Endothelial cell of umbilical vein (primary cell): ENCODE results near the gene NTN1. TPM values are rescaled to one million over a fixed set of nuclear protein-coding genes. Genes with fewer than 3 reads are reported as not detected.

ENCODE experiments used
- BruUV-seq: library from RNA; stranded (reverse); fragments of 400-500 nt; replicated peaks from 2 replicates; lab custom pipeline; 2021; lab: Mats Ljungman, UMichigan
- CTCF ChIA-PET: fragments of 300-600, 350-600 bp; sonication (Branson Sonifier 250); formaldehyde crosslinking; loops from one replicate; lab custom pipeline; 2021; ENCODE audit warnings: antibody characterized with exemption, inconsistent platforms; lab: Charles Lee
- POLR2A ChIA-PET: fragments of 300-600, 350-600 bp; sonication (Branson Sonifier 250); formaldehyde crosslinking; loops from one replicate; lab custom pipeline; 2021; ENCODE audit warnings: antibody characterized with exemption, inconsistent platforms; lab: Charles Lee
- DNase-seq: peaks from one replicate; pipeline ENCODE4 v3.0.0-alpha.2; 2011; ENCODE audit warnings: low read depth, low spot score
- FAIRE-seq: peaks from 2 replicates; lab custom pipeline; 2011; peaks lifted over from hg19 to GRCh38; lab: Jason Lieb, UNC
- H2AFZ ChIP-seq: 2 replicates; pipeline ENCODE4 v1.6.0; 2012; ENCODE audit warnings: low read depth, low read length, control low read depth, inconsistent platforms
- H3K27ac ChIP-seq: 2 replicates; pipeline ENCODE4 v1.5.1; 2011; ENCODE audit warnings: low read depth, mild to moderate bottlenecking, control low read depth, low read length, moderate library complexity; ENCODE audit not compliant: insufficient read depth
- H3K27me3 ChIP-seq, 2 experiments: 2 replicates each; pipeline versions ENCODE4 v1.6.0 to v1.6.1; 2011; ENCODE audit warnings: low read length in 2 of 2, mixed read lengths in 1 of 2; ENCODE audit not compliant: control insufficient read depth in 2 of 2, insufficient read depth in 2 of 2
- H3K36me3 ChIP-seq, 2 experiments: 2 replicates in 1 of 2; 3 replicates in 1 of 2; pipeline ENCODE4 v1.5.1; 2011; ENCODE audit warnings: low read length in 2 of 2, mild to moderate bottlenecking in 1 of 2, moderate library complexity in 1 of 2; ENCODE audit not compliant: control insufficient read depth in 2 of 2, insufficient read depth in 2 of 2; ENCODE audit errors: extremely low read depth in 1 of 2
- H3K4me1 ChIP-seq: 3 replicates; pipeline ENCODE4 v1.5.1; 2011; ENCODE audit warnings: mild to moderate bottlenecking, low read length; ENCODE audit not compliant: control insufficient read depth, insufficient read depth; ENCODE audit errors: extremely low read depth
- H3K4me2 ChIP-seq: 2 replicates; pipeline ENCODE4 v1.6.1; 2011; ENCODE audit warnings: low read length, control low read depth, mixed read lengths; ENCODE audit not compliant: insufficient read depth
- H3K4me3 ChIP-seq, 3 experiments: fragments of 200-600 bp in 1 of 3; sonication (generic), shearing (Covaris generic) in 1 of 3; replicated peaks in 1 of 3; 2 replicates each; pipeline ENCODE4 v1.5.1; 2011 to 2016; ENCODE audit warnings: control low read depth in 3 of 3, low read length in 3 of 3, mild to moderate bottlenecking in 2 of 3, inconsistent platforms in 1 of 3, low read depth in 1 of 3, moderate library complexity in 1 of 3; ENCODE audit not compliant: insufficient read depth in 1 of 3
- H3K79me2 ChIP-seq: 2 replicates; pipeline ENCODE4 v1.6.0; 2012; ENCODE audit warnings: low read length, inconsistent platforms; ENCODE audit not compliant: control insufficient read depth, insufficient read depth
- H3K9ac ChIP-seq: replicated peaks from 2 replicates; pipeline ENCODE3; 2011; ENCODE audit warnings: low read length, control low read depth; ENCODE audit not compliant: insufficient read depth; ENCODE audit errors: extremely low read depth
- H3K9me1 ChIP-seq: replicated peaks from 3 replicates; pipeline ENCODE4 v1.6.0; 2011; ENCODE audit warnings: mild to moderate bottlenecking, low read length; ENCODE audit not compliant: control insufficient read depth, insufficient read depth; ENCODE audit errors: extremely low read depth
- H3K9me3 ChIP-seq: replicated peaks from 2 replicates; pipeline ENCODE4 v1.5.1; 2012; ENCODE audit warnings: low read length, inconsistent platforms; ENCODE audit not compliant: control insufficient read depth, insufficient read depth
- H4K20me1 ChIP-seq: replicated peaks from 2 replicates; pipeline ENCODE3; 2011; ENCODE audit warnings: mild to moderate bottlenecking, low read length; ENCODE audit not compliant: control insufficient read depth, insufficient read depth; ENCODE audit errors: extremely low read depth
- CTCF ChIP-seq, 2 donors: IDR thresholded peaks; 1 replicate in 1 of 2; 2 replicates in 1 of 2; pipeline ENCODE4 v1.5.1; 2011; ENCODE audit warnings: low read length in 2 of 2, mild to moderate bottlenecking in 2 of 2, moderate library complexity in 2 of 2, control low read depth in 1 of 2, inconsistent platforms in 1 of 2, low read depth in 1 of 2; ENCODE audit not compliant: insufficient read depth in 1 of 2; ENCODE audit errors: extremely low read depth in 1 of 2
- EZH2 ChIP-seq: IDR thresholded peaks from 2 replicates; pipeline ENCODE4 v1.6.1; 2012; ENCODE audit warnings: borderline replicate concordance, low read depth, mild to moderate bottlenecking, moderate library complexity, low read length, inconsistent platforms; ENCODE audit not compliant: severe bottlenecking
- FOS ChIP-seq: IDR thresholded peaks from 2 replicates; pipeline ENCODE4 v1.6.1; 2011; ENCODE audit warnings: mild to moderate bottlenecking, low read length, moderate library complexity, borderline replicate concordance; ENCODE audit not compliant: insufficient read depth
- GATA2 ChIP-seq: IDR thresholded peaks from 2 replicates; pipeline ENCODE4 v1.7.0; 2011; ENCODE audit warnings: low read depth, mild to moderate bottlenecking, moderate library complexity, mixed read lengths, low read length; ENCODE audit not compliant: insufficient read length, insufficient read depth
- JUN ChIP-seq: IDR thresholded peaks from 2 replicates; pipeline ENCODE4 v1.6.1; 2011; ENCODE audit warnings: borderline replicate concordance, low read depth; ENCODE audit not compliant: insufficient read length, insufficient read depth
- MAX ChIP-seq: IDR thresholded peaks from 2 replicates; pipeline ENCODE4 v1.6.1; 2011; ENCODE audit not compliant: insufficient read depth, insufficient read length
- MYC ChIP-seq: IDR thresholded peaks from one replicate; pipeline ENCODE4 v1.6.1; 2011; ENCODE audit warnings: mild to moderate bottlenecking, low read depth, low read length
- POLR2A ChIP-seq: IDR thresholded peaks from 2 replicates; pipeline ENCODE4 v1.6.1; 2012; ENCODE audit warnings: low read depth, mild to moderate bottlenecking, control low read depth, low read length
- POLR2AphosphoS5 ChIP-seq: IDR thresholded peaks from 2 replicates; pipeline ENCODE4 v1.6.1; 2012; ENCODE audit warnings: low read depth, mild to moderate bottlenecking, control low read depth, low read length, moderate library complexity; ENCODE audit not compliant: insufficient read depth
- dilution Hi-C: fragments of 300-500 bp; cut with MboI; formaldehyde crosslinking; loops from one replicate; pipeline ENCODE4 v1.15.0; 2019; ENCODE audit warnings: low sequenced_read_pairs; ENCODE audit not compliant: extremely low pct_ligation_motif_present
- intact Hi-C: fragments of 100-400 bp; cut with micrococcal nuclease; formaldehyde crosslinking; loops from one replicate; pipeline ENCODE4 v1.10.0; 2022
- polyA plus RNA-seq, 4 experiments: library from polyadenylated mRNA; depleted of rRNA in 3 of 4; stranded (reverse) in 3 of 4; unstranded in 1 of 4; fragments of >200 nt; gene quantifications; 2 replicates each; pipeline versions ENCODE4 v1.2.1 to v1.2.3, GENCODE V29; 2011 to 2012; ENCODE audit warnings: missing spikeins in 1 of 4
- total RNA-seq: library from RNA; stranded (reverse); gene quantifications from 2 replicates; pipeline ENCODE4 v1.2.3, GENCODE V29; 2021

Gene NTN1
- total and polyA plus RNA-seq, 2 donors (not counting 3 experiments of a cell fraction or from before 2014, with no cell fraction given) = 0.10 to 0.18 TPM

GRCh38 chr17:9209347-9209746, 188.0 kb downstream of the NTN1 start:
- ChIA-PET POLR2A (no interaction called here), CTCF (no interaction called here)
- intact Hi-C loops = loop anchor here (10.0 kb wide), 1 partner anchor 65 kb away; no protein-coding TSS in a partner anchor
- Histone ChIP-seq H3K79me2 (no peaks in the 10 kb centered on the region), H3K36me3 (no peaks in the 10 kb centered on the region), H3K9ac (no peak overlapping the region), H2AFZ (no peak overlapping the region), H3K9me3 (no peaks in the 10 kb centered on the region), H3K27me3 (no peaks in the 10 kb centered on the region), H3K4me1 (no peaks in the 10 kb centered on the region), H3K4me3 (no peak overlapping the region), H3K9me1 (no peaks in the 10 kb centered on the region), H3K27ac (no peak overlapping the region), H4K20me1 (no peaks in the 10 kb centered on the region), H3K4me2 (no peak overlapping the region)
- TF ChIP-seq POLR2AphosphoS5 (no peak), MAX (no peak)
- BruUV-seq = no TSS peak
- FAIRE-seq = no peak
- dilution Hi-C loops = no loop called here
- DNase-seq = no peak

- intact Hi-C loops (loop anchor here (10.0 kb wide), 1 partner anchor 65 kb away; no protein-coding TSS in a partner anchor), dilution Hi-C loops (no loop called here)
- ChIA-PET CTCF (no interaction called here), POLR2A (no interaction called here)
- no peaks in the 10 kb centered on the region for H3K9me3 ChIP-seq
- H3K27me3 ChIP-seq = no peaks in the 10 kb centered on the region
- no TSS peak for BruUV-seq
- no peak overlapping the region for H3K4me2 ChIP-seq
- H3K79me2 ChIP-seq = no peaks in the 10 kb centered on the region
- no peaks in the 10 kb centered on the region for H3K36me3 ChIP-seq
- TF ChIP-seq GATA2 (no peak), JUN (no peak), POLR2AphosphoS5 (no peak), FOS (no peak), MAX (no peak), CTCF (IDR thresholded peaks at IDR 0.05; ENCODE audit: extremely low read depth in 1 of 2, insufficient read depth in 1 of 2, low read depth in 1 of 2, low read length in 2 of 2) (no peak), POLR2A (no peak), MYC (no peak), EZH2 (no peak)
- FAIRE-seq = no peak
- no peak overlapping the region for H3K9ac ChIP-seq
- no peak overlapping the region for H2AFZ ChIP-seq
- DNase-seq = no peak
- H3K4me3 ChIP-seq = no peak overlapping the region
- H4K20me1 ChIP-seq = no peaks in the 10 kb centered on the region
- no peak overlapping the region for H3K27ac ChIP-seq
- H3K9me1 ChIP-seq = no peaks in the 10 kb centered on the region
- H3K4me1 ChIP-seq = no peaks in the 10 kb centered on the region
These were observed 188.6 kb downstream of the NTN1 start for GRCh38 chr17:9209781-9210370.
